Daoy (cell line): ENCODE results near the gene HMCN2. TPM values are rescaled to one million over a fixed set of nuclear protein-coding genes. Genes with fewer than 3 reads are reported as not detected.

Source experiments
- DNase-seq: peaks from one replicate; pipeline ENCODE4 v3.0.0-alpha.2; 2015; ENCODE audit warnings: low read depth
- total RNA-seq: library from RNA; depleted of rRNA; stranded (reverse); fragments of >200 nt; shearing (Covaris generic); gene quantifications from 2 replicates; pipeline ENCODE4 v1.2.3, GENCODE V29; 2014; rRNA removed

The HMCN2 gene, protein sequence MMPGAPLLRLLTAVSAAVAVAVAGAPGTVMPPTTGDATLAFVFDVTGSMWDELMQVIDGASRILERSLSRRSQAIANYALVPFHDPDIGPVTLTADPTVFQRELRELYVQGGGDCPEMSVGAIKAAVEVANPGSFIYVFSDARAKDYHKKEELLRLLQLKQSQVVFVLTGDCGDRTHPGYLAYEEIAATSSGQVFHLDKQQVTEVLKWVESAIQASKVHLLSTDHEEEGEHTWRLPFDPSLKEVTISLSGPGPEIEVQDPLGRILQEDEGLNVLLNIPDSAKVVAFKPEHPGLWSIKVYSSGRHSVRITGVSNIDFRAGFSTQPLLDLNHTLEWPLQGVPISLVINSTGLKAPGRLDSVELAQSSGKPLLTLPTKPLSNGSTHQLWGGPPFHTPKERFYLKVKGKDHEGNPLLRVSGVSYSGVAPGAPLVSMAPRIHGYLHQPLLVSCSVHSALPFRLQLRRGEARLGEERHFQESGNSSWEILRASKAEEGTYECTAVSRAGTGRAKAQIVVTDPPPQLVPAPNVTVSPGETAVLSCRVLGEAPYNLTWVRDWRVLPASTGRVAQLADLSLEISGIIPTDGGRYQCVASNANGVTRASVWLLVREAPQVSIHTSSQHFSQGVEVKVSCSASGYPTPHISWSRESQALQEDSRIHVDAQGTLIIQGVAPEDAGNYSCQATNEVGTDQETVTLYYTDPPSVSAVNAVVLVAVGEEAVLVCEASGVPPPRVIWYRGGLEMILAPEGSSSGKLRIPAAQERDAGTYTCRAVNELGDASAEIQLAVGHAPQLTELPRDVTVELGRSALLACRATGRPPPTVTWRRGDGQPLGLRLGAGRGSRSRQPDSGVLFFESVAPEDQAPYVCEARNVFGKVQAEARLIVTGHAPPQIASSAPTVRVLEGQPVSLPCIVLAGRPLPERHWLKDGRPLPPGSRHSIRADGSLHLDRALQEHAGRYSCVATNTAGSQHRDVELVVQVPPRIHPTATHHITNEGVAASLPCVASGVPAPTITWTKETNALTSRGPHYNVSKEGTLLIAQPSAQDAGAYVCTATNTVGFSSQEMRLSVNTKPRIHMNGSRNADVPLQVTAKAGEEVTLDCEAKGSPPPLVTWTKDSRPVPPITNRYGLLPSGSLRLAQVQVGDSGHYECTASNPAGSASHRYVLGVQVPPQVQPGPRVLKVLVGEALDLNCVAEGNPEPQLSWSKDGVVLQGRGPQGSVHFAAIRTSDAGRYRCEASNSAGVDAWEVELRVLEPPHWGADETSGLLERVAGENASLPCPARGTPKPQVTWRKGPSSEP (N-terminal part only)
- 0.06 TPM in 1 of 2 replicates, not detected in the other for total RNA-seq

- peak; percentile 49 for DNase-seq
Measured at GRCh38 chr9:130265431-130266235, at the start of gene HMCN2. Gene HMCN2 (plus strand): TSS chr9:130265760. CDS start chr9:130265879, 119 bp downstream.

- DNase-seq, result no peak
Measured at GRCh38 chr9:130217838-130218237, 47.7 kb upstream of the HMCN2 start.

DNA sequence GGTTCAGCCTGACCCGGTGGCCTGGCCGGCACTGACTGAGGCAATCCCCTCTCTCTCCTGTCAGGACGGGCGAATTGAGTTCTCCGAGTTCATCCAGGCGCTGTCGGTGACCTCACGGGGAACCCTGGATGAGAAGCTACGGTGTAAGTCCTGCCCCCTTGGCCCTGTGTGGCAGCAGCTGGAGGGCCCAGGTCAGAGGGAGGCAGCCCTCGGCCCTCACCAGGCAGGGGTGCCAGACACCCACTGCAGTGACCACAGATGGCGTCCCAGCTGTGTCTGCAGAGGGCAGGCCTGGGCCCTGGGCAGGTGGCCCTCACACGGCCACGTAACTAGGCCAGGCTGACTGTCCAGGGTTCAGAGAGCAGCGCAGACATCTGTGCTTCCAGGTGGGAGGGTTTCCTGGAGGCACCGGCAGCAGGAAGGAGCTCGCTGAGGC lies 45.9 kb upstream of the HMCN2 start:
- no peak for DNase-seq

- no peak for DNase-seq
Measured at GRCh38 chr9:130220352-130220751, 45.2 kb upstream of the HMCN2 start.

DNA sequence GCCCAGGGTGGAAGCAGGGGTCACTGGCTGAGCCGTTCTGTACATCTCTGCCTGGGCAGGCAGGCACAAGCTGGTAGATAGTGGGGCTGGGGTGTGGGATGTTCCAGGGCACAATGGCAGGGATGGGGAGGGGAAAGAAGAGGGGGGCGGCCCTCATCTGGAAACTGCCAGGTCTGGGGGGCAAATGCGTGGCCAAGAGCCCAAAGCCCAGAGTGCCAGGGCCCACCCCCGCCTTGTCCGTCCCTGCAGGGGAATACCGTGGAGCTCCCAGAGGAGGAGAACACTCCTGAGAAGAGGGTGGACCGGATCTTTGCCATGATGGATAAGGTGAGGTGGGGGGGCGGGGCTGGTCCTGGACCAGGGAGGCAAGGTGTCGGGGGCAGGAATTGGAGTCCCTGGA lies 42.7 kb upstream of the HMCN2 start:
- no peak for DNase-seq

GRCh38 chr9:130225071-130225470 lies 40.5 kb upstream of the HMCN2 start:
- no peak for DNase-seq

- no peak for DNase-seq
Measured at GRCh38 chr9:130225586-130225985, 40.0 kb upstream of the HMCN2 start.

DNA sequence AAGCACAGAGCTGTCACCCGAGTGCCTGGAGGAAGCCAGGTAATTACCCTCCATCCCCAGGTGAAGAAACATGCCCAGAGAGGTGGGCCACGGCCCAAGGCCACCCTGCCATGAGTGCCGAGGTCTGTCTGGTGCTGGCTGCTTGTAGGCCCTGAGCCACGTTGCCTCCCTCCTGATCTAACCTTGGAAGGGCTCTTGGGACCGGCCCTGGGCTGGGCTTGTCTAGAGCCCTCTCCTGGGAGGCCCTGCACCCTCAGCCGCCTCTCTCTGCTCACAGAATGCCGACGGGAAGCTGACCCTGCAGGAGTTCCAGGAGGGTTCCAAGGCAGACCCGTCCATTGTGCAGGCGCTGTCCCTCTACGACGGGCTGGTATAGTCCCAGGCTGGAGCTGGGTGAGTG lies 39.4 kb upstream of the HMCN2 start:
- DNase-seq, result no peak

- DNase-seq, result no peak
Measured at GRCh38 chr9:130227833-130228232, 37.7 kb upstream of the HMCN2 start.

DNA sequence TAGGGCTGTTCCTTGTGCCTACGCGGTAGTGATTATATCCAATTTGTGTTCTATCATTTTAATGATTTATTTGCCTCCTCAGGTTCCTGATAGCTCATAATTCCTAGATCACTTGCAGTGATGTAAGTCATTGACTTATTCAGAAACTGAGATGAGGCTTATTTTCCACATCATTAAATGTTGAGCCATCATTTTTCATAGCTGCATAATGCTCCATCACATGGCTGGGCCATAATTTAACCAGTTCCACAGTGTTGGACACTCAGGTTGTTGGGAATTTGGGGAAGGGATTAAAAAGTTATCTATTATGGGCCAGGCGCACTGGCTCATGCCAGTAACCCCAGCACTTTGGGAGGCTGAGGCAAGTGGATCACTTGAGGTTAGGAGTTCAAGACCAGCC lies 35.8 kb upstream of the HMCN2 start:
- no peak for DNase-seq

- no peak for DNase-seq
Measured at GRCh38 chr9:130230631-130231030, 34.9 kb upstream of the HMCN2 start.

DNA sequence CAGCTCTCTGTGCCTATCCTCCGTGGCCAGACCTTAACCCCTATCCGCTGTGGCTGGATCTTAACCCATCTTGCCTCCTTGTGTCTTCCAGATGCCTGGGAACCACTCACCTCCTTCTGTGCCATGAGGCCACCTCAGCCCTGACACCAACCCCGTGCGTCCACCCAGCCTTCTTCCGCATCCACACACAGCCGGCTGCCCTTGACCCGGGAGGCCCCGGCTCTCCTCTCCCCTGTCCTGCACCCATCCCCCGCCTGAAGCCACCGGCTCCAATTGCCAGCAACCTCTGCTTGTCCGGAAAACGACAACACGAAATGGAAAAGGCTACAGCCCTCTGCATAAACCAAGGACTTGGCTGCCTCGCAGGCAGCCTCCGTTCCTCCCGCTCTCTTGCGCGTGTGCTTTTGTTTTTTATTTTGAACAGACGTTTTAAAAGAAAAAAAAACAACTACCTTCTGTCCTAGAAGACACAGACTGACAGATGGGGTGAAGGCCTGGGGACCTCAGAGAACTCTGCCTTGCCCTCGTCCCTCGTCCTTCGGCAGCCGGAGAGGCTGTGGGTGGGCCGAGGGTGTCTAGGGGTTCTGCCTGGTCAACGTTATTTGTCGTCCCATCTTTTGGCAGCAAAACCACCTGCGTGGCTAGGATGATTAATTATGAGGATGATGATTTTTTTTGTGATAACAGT lies 32.5 kb upstream of the HMCN2 start:
- no peak for DNase-seq

DNA sequence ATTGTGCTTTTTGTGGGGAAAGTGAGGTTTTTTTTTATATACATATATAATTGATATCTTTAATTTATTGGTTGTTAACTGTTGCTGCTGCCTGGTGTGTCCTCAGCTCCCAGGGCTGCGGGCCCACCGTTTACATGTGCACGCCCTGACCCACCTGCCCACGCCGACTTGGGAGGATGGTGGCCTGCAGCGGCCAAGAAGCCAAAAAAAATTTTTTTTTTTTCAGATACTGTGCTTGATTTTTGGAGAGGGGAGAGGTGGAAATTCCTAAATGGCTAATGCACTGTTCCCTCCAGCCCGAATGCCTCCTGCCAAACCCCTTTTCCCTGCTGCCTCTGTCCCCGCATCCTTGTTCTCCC lies 32.0 kb upstream of the HMCN2 start:
- no peak for DNase-seq

- DNase-seq, result peak; percentile 55
Measured at GRCh38 chr9:130234340-130235260, 31.0 kb upstream of the HMCN2 start.

DNA sequence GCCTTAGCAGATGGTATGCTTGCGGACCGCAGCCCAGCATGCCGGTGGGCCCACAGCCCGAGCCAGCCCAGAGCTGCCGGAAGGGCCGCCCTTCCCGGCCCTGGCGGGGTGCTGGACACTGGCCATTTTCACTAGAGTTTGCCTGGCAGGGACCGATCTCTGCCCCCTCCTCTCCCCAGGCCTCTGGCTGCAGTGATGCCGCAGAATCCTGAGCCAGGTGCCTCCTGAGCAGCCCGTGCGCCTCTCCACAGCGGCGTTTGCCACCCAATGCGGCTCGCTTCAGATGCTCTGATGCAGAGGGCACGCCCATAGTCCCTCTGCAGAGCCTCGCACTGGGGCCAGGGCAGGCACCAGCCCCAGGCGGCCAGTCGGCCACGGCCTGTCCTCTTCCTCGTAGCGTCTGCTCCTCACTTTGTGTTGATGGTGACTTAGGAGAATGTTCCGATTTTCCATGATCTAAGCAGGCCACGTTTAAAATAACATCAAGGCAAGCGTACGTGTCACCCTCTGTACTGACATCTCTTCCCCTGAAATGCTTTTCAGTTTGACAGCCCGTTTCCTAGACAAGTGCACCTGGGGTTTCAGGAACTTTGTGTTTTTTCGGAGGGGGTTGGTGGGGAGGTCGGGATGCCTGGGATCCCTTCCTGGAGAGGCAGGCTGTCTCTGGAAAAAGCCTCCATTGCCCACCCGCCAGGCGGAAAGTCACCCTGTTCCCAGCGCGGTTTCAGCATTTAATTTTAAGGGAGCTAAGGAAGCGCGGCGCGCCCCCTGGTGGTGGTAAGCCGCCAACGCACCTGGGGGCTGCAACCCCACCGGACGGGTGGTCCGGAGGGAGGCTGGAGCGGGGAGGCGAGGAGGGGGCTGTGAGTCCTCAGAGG lies 29.8 kb upstream of the HMCN2 start:
- DNase-seq, result peak; percentile 76

DNA sequence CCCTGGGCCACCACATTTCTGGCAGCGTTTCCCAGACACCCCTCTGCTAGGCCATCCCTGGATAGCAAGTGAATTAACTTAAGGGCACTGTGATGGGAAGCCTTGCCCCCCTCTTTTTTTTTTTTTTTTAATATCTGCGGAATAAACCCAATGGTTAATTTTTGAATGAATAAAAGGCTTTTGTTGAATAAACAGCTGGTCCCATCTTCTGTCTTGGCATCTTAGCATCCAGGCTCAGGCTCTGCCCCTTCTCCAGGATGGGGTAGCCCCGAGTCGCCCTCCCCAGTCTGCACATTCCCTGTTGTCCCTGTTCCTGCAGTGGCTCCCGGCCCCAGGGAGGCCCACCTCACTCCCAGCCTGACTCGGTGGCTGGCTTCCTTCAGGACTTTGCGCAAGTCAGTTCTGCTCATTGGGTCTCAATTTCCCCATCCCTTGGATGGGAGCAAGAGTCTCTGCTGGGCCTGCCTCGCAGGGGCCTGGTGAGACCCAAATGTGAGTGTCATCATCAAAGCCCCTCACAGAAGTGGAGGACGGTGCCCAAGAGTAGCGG lies 29.0 kb upstream of the HMCN2 start:
- no peak for DNase-seq

DNA sequence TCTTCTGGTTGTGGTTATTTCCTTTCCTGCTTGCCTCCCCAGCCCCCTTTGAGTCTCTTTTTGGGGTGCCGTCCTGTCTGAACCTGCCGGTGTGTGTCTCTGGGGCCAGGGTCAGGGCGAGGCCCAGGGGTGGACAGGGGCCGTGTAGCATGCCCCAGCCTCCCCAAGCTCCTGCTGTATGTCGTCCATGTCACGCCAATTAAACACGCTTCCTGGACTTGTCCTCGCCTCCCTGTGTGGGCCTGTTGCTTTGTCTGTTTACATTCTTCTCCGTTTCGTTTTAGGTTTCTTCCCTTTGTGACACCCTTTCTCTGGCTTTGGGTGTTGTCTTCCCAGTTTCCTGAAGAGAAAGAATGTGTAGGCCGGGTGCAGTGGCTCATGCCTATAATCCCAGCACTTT lies 28.5 kb upstream of the HMCN2 start:
- peak; percentile 73 for DNase-seq
